H9 (cell line): ENCODE data around the gene SIPA1L3. TPM values are rescaled to one million over a fixed set of nuclear protein-coding genes. Genes with fewer than 3 reads are reported as not detected.

Experiments used
- DNase-seq: peaks from one replicate; pipeline ENCODE4 v3.0.0-alpha.2; 2017
- H2AFZ ChIP-seq: one replicate; pipeline ENCODE4 v1.6.1; 2013; ENCODE audit warnings: mild to moderate bottlenecking, low read length, control low read depth, moderate library complexity
- H2AK5ac ChIP-seq: 2 replicates; pipeline ENCODE4 v1.6.1; 2013; ENCODE audit warnings: low read length, control low read depth, mixed read lengths; ENCODE audit not compliant: insufficient read length
- H2BK120ac ChIP-seq: one replicate; pipeline ENCODE4 v1.6.1; 2013; ENCODE audit warnings: low read depth, mild to moderate bottlenecking, low read length, control low read depth, inconsistent platforms; ENCODE audit not compliant: poor library complexity, severe bottlenecking
- H2BK12ac ChIP-seq: 2 replicates; pipeline ENCODE4 v1.6.1; 2013; ENCODE audit warnings: low read length, control low read depth, mixed read lengths, low read depth; ENCODE audit not compliant: insufficient read length
- H2BK15ac ChIP-seq: 2 replicates; pipeline ENCODE4 v1.6.1; 2013; ENCODE audit warnings: low read depth, low read length, control low read depth
- H2BK20ac ChIP-seq: one replicate; pipeline ENCODE4 v1.6.1; 2013; ENCODE audit warnings: low read depth, mild to moderate bottlenecking, low read length, control low read depth, inconsistent platforms; ENCODE audit not compliant: poor library complexity, severe bottlenecking
- H2BK5ac ChIP-seq: 2 replicates; pipeline ENCODE4 v1.6.1; 2013; ENCODE audit warnings: low read length, control low read depth, mixed read lengths; ENCODE audit not compliant: insufficient read length
- H3K14ac ChIP-seq: 2 replicates; pipeline ENCODE4 v1.6.1; 2013; ENCODE audit warnings: low read length, control low read depth; ENCODE audit not compliant: insufficient read depth
- H3K18ac ChIP-seq: 2 replicates; pipeline ENCODE4 v1.6.1; 2013; ENCODE audit warnings: low read depth, mild to moderate bottlenecking, mixed read lengths, low read length, control low read depth; ENCODE audit not compliant: insufficient read length
- H3K23ac ChIP-seq: 2 replicates; pipeline ENCODE4 v1.6.1; 2013; ENCODE audit warnings: low read length, control low read depth, mixed read lengths, low read depth; ENCODE audit not compliant: insufficient read length
- H3K23me2 ChIP-seq: 2 replicates; pipeline ENCODE4 v1.6.1; 2013; ENCODE audit warnings: low read depth, mild to moderate bottlenecking, mixed read lengths, low read length, control low read depth; ENCODE audit not compliant: insufficient read length, poor library complexity, severe bottlenecking
- H3K27ac ChIP-seq: 2 replicates; pipeline ENCODE4 v1.5.1; 2013; ENCODE audit warnings: low read length, control low read depth, mixed read lengths, low read depth; ENCODE audit not compliant: insufficient read length
- H3K27me3 ChIP-seq: 2 replicates; pipeline ENCODE4 v1.6.1; 2013; ENCODE audit warnings: low read length, control low read depth, inconsistent platforms; ENCODE audit not compliant: insufficient read depth
- H3K4ac ChIP-seq: 2 replicates; pipeline ENCODE4 v1.6.1; 2013; ENCODE audit warnings: low read depth, mild to moderate bottlenecking, control low read depth, inconsistent platforms, low read length, moderate library complexity
- H3K4me1 ChIP-seq: 2 replicates; pipeline ENCODE4 v1.6.1; 2013; ENCODE audit warnings: low read length, control low read depth, inconsistent platforms; ENCODE audit not compliant: insufficient read depth
- H3K4me2 ChIP-seq: 2 replicates; pipeline ENCODE4 v1.6.1; 2013; ENCODE audit warnings: low read length, control low read depth, mixed read lengths; ENCODE audit not compliant: insufficient read length, insufficient read depth
- H3K56ac ChIP-seq: 2 replicates; pipeline ENCODE4 v1.6.1; 2013; ENCODE audit warnings: low read depth, mild to moderate bottlenecking, mixed read lengths, low read length, control low read depth; ENCODE audit not compliant: insufficient read length
- H3K79me1 ChIP-seq: 2 replicates; pipeline ENCODE4 v1.6.1; 2013; ENCODE audit warnings: low read depth, mild to moderate bottlenecking, moderate library complexity, low read length, control low read depth, inconsistent platforms; ENCODE audit not compliant: insufficient read depth, poor library complexity, severe bottlenecking
- H3K79me2 ChIP-seq: 2 replicates; pipeline ENCODE4 v1.6.1; 2013; ENCODE audit warnings: low read length, control low read depth, inconsistent platforms; ENCODE audit not compliant: insufficient read depth
- H3K9ac ChIP-seq: 2 replicates; pipeline ENCODE4 v1.6.1; 2013; ENCODE audit warnings: low read length, control low read depth, mixed read lengths; ENCODE audit not compliant: insufficient read length; ENCODE audit errors: extremely low read depth
- H3K9me3 ChIP-seq: one replicate; pipeline ENCODE4 v1.6.1; 2013; ENCODE audit warnings: low read depth, low read length, inconsistent platforms; ENCODE audit not compliant: control insufficient read depth
- H3T11ph ChIP-seq: one replicate; pipeline ENCODE4 v1.6.1; 2013; ENCODE audit warnings: mild to moderate bottlenecking, low read length, control low read depth, inconsistent platforms
- H4K20me1 ChIP-seq: one replicate; pipeline ENCODE4 v1.6.1; 2013; ENCODE audit not compliant: control insufficient read depth, insufficient read length, insufficient read depth
- H4K5ac ChIP-seq: 2 replicates; pipeline ENCODE4 v1.6.1; 2013; ENCODE audit warnings: low read depth, mild to moderate bottlenecking, mixed read lengths, low read length, control low read depth; ENCODE audit not compliant: insufficient read length
- H4K8ac ChIP-seq: replicated peaks from 2 replicates; pipeline ENCODE4 v1.6.1; 2013; ENCODE audit warnings: low read length, control low read depth, mixed read lengths, low read depth; ENCODE audit not compliant: insufficient read length
- H4K91ac ChIP-seq: 2 replicates; pipeline ENCODE4 v1.6.1; 2013; ENCODE audit warnings: low read depth, mild to moderate bottlenecking, moderate library complexity, mixed read lengths, low read length, control low read depth; ENCODE audit not compliant: insufficient read length
- H3K27ac Mint-ChIP-seq, 3 experiments: 2 replicates in 2 of 3; 3 replicates in 1 of 3; pipeline ENCODE4 v1.8.0; 2020 to 2021; ENCODE audit warnings: mixed read lengths in 3 of 3, mild to moderate bottlenecking in 1 of 3, moderate library complexity in 1 of 3
- H3K27me3 Mint-ChIP-seq: 2 replicates; pipeline ENCODE4 v1.8.0; 2021; ENCODE audit warnings: low read depth, mild to moderate bottlenecking, moderate library complexity, mixed read lengths
- H3K36me3 Mint-ChIP-seq, 3 experiments: 2 replicates in 2 of 3; 3 replicates in 1 of 3; pipeline ENCODE4 v1.8.0; 2020 to 2021; ENCODE audit warnings: low read depth in 3 of 3, mixed read lengths in 3 of 3; ENCODE audit not compliant: insufficient read depth in 1 of 3
- H3K4me1 Mint-ChIP-seq, 2 experiments: 2 replicates each; pipeline ENCODE4 v1.8.0; 2020; ENCODE audit warnings: mixed read lengths in 2 of 2
- H3K4me3 Mint-ChIP-seq, 2 experiments: 2 replicates in 1 of 2; 3 replicates in 1 of 2; pipeline ENCODE4 v1.8.0; 2020 to 2021; ENCODE audit warnings: mild to moderate bottlenecking in 2 of 2, mixed read lengths in 2 of 2, moderate library complexity in 1 of 2
- H3K9me3 Mint-ChIP-seq, 2 experiments: 2 replicates in 1 of 2; 3 replicates in 1 of 2; pipeline ENCODE4 v1.8.0; 2020; ENCODE audit warnings: mild to moderate bottlenecking in 2 of 2, mixed read lengths in 2 of 2, moderate library complexity in 1 of 2
- WGBS: extraction: QIAGEN DNeasy Blood & Tissue Kit; methylation state at CpG from one replicate; pipeline ENCODE4 v1.1.7; 2013; ENCODE audit warnings: missing lambda C conversion rate, low lambda C conversion rate, mixed read lengths; ENCODE audit not compliant: insufficient read length; ENCODE audit errors: extremely low coverage; 5-methylcytosine and 5-hydroxymethylcytosine counted together
- total RNA-seq: library from RNA; stranded (reverse); gene quantifications from 2 replicates; pipeline ENCODE4 v1.2.1, GENCODE V29; 2021
- TF ChIP-seq, protein P1 (sequence below): fragments of 200-600 bp; sonication (generic); conservative IDR thresholded peaks from 3 replicates; pipeline ENCODE4 v1.8.0; 2021; ENCODE audit warnings: antibody characterized with exemption, mild to moderate bottlenecking

SIPA1L3 gene
- total RNA-seq, 1 experiment from 2014 or later = 40.1 TPM

DNA sequence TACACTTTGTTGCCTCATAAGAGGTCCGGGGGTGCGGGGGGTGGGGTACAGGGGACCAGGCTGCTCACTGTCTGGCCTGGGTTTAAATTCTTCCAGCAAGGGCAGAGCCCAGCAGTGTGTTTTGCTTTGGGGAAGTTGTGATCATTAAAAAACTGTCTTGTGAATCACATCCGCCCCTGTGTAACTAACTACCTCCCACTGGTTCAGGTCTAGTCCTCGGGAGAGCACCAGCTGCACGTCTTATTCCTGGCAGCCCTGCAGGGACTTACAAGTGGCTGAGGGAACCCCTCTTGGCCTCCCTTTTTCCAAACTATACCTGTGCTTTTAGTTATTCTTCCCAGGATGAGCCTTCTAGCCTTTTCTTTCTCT lies 127.5 kb downstream of the SIPA1L3 start:
- no peaks in the 10 kb centered on the region for H3K79me1 ChIP-seq
- H2BK15ac ChIP-seq = no peak overlapping the region
- no peak overlapping the region for H3K27ac Mint-ChIP-seq
- no peak overlapping the region for H4K5ac ChIP-seq
- H3K27ac ChIP-seq = no peak overlapping the region
- TF ChIP-seq, protein P1, sequence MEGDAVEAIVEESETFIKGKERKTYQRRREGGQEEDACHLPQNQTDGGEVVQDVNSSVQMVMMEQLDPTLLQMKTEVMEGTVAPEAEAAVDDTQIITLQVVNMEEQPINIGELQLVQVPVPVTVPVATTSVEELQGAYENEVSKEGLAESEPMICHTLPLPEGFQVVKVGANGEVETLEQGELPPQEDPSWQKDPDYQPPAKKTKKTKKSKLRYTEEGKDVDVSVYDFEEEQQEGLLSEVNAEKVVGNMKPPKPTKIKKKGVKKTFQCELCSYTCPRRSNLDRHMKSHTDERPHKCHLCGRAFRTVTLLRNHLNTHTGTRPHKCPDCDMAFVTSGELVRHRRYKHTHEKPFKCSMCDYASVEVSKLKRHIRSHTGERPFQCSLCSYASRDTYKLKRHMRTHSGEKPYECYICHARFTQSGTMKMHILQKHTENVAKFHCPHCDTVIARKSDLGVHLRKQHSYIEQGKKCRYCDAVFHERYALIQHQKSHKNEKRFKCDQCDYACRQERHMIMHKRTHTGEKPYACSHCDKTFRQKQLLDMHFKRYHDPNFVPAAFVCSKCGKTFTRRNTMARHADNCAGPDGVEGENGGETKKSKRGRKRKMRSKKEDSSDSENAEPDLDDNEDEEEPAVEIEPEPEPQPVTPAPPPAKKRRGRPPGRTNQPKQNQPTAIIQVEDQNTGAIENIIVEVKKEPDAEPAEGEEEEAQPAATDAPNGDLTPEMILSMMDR = no peak
- H3K27me3 Mint-ChIP-seq = no peaks in the 10 kb centered on the region
- WGBS = no CpG with 5 or more reads among the region's 5 CpGs
- H3K23ac ChIP-seq = no peak overlapping the region
- H2BK120ac ChIP-seq = no peak overlapping the region
- no peak overlapping the region for H2BK12ac ChIP-seq
- no peak overlapping the region for H3T11ph ChIP-seq
- no peak overlapping the region for H3K9ac ChIP-seq
- H3K4ac ChIP-seq = no peak overlapping the region
- no peak overlapping the region for H2AK5ac ChIP-seq
- H3K9me3 ChIP-seq = no peaks in the 10 kb centered on the region
- no peak overlapping the region for H3K4me3 Mint-ChIP-seq
- no peak for DNase-seq
- H4K91ac ChIP-seq = no peak overlapping the region
- H3K27me3 ChIP-seq = no peaks in the 10 kb centered on the region
- no peak overlapping the region for H4K8ac ChIP-seq
- no peak overlapping the region for H2BK5ac ChIP-seq
- peaks cover 3% of the 10 kb centered on the region; the same call in 1 of the 2 replicates for H3K79me2 ChIP-seq
- no peak overlapping the region for H3K18ac ChIP-seq
- H3K56ac ChIP-seq = no peak overlapping the region
- H4K20me1 ChIP-seq = no peaks in the 10 kb centered on the region
- H3K9me3 Mint-ChIP-seq = no peaks in the 10 kb centered on the region
- H2AFZ ChIP-seq = no peak overlapping the region
- H3K36me3 Mint-ChIP-seq = peaks cover 11 to 22% (median 15%) of the 10 kb centered on the region in 3 experiments
- H3K4me1 Mint-ChIP-seq = peaks cover 53 to 58% of the 10 kb centered on the region in 2 experiments
- no peak overlapping the region for H3K14ac ChIP-seq
- H3K23me2 ChIP-seq = no peaks in the 10 kb centered on the region
- H3K4me1 ChIP-seq = peaks cover 11% of the 10 kb centered on the region; the same call in 1 of the 2 replicates
- no peak overlapping the region for H3K4me2 ChIP-seq
- no peak overlapping the region for H2BK20ac ChIP-seq
